ENCODE data around the gene CEPT1. TPM values are rescaled to one million over a fixed set of nuclear protein-coding genes. Genes with fewer than 3 reads are reported as not detected.

Gene CEPT1
- total and polyA plus RNA-seq, 2 of the 13 experiments (the other 11 are each of a cell fraction or from before 2014, with no cell fraction given), result 35.7 to 48.2 TPM

- TF ChIP-seq AFF4 (CRISPR knock-in tag; IDR thresholded peaks at IDR 0.05), result no peak
- no peak for TF ChIP-seq DNMT1 (CRISPR knock-in tag; IDR thresholded peaks at IDR 0.05)
- no peak for TF ChIP-seq ZNF589 (CRISPR knock-in tag; conservative IDR thresholded peaks at IDR 0.05)
- no peak for TF ChIP-seq ZNF569 (CRISPR knock-in tag; IDR thresholded peaks at IDR 0.05; ENCODE audit: borderline replicate concordance)
- no peak for TF ChIP-seq TFE3 (CRISPR knock-in tag; IDR thresholded peaks at IDR 0.05)
- TF ChIP-seq ELF1 (CRISPR knock-in tag; IDR thresholded peaks at IDR 0.05), result peak; percentile 90
- TF ChIP-seq ZNF766 (CRISPR knock-in tag; IDR thresholded peaks at IDR 0.05; ENCODE audit: borderline replicate concordance), result no peak
- no peak for TF ChIP-seq YEATS4 (CRISPR knock-in tag; IDR thresholded peaks at IDR 0.05; ENCODE audit: borderline replicate concordance)
- TF ChIP-seq ERF (CRISPR knock-in tag; IDR thresholded peaks at IDR 0.05), result 0 out of 2 replicates have a peak, but pooled peaks have one; percentile 16
- TF ChIP-seq LRRFIP1 (CRISPR knock-in tag; conservative IDR thresholded peaks at IDR 0.05), result no peak
- TF ChIP-seq PLRG1 (conservative IDR thresholded peaks at IDR 0.05), result no peak
- TF ChIP-seq MLXIP (CRISPR knock-in tag; IDR thresholded peaks at IDR 0.05; ENCODE audit: borderline replicate concordance), result no peak
- TF ChIP-seq EZH2 (conservative IDR thresholded peaks at IDR 0.05; ENCODE audit: low read depth, low read length), result no peak
- no peak for TF ChIP-seq HOXA9 (CRISPR knock-in tag; IDR thresholded peaks at IDR 0.05; ENCODE audit: borderline replicate concordance)
- TF ChIP-seq HHEX (CRISPR knock-in tag; IDR thresholded peaks at IDR 0.05), result no peak
- no peak for TF ChIP-seq DMAP1 (CRISPR knock-in tag; IDR thresholded peaks at IDR 0.05)
Measured at GRCh38 chr1:111110197-111110899, 29.7 kb upstream of the CEPT1 start (continued).

All from HepG2 (cell line).